ENCODE measurements around the gene CORO2A.

DNA sequence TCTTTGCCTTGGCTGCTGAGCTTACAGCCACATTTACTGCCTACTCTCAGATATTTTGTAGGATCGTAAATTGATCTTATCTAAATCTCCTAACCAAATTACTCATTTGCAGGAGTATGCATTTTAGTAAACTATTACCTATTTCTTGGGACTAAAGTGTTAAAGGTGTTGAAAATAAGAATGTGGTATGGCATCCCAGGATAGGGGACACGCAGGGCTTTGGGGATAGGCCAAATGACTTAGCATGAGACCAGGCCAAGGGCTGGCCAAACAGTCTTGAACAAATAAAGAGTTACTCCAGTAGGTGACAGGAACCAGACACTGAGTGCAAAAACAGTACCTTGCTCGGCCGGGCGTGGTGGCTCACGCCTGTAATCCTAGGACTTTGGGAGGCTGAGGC lies 37.9 kb upstream of the CORO2A start:
- TF ChIP-seq, protein P1, sequence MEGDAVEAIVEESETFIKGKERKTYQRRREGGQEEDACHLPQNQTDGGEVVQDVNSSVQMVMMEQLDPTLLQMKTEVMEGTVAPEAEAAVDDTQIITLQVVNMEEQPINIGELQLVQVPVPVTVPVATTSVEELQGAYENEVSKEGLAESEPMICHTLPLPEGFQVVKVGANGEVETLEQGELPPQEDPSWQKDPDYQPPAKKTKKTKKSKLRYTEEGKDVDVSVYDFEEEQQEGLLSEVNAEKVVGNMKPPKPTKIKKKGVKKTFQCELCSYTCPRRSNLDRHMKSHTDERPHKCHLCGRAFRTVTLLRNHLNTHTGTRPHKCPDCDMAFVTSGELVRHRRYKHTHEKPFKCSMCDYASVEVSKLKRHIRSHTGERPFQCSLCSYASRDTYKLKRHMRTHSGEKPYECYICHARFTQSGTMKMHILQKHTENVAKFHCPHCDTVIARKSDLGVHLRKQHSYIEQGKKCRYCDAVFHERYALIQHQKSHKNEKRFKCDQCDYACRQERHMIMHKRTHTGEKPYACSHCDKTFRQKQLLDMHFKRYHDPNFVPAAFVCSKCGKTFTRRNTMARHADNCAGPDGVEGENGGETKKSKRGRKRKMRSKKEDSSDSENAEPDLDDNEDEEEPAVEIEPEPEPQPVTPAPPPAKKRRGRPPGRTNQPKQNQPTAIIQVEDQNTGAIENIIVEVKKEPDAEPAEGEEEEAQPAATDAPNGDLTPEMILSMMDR (IDR thresholded peaks at IDR 0.05) = no peak
- TF ChIP-seq POLR2A (IDR thresholded peaks at IDR 0.05) (no peak), EP300 (IDR thresholded peaks at IDR 0.05) (no peak), POLR2AphosphoS5 (IDR thresholded peaks at IDR 0.05) (no peak)
